Measurements from ENCODE around the gene GALT.
A peak's percentile ranks its signal among the peaks of the same experiment; 100 is the strongest.

The GALT gene

GRCh38 chr9:34674440-34674839, 28.0 kb downstream of the GALT start:
- Histone ChIP-seq H3K27me3 (replicated peaks) (no peaks in the 10 kb centered on the region), H3K36me3 (replicated peaks) (no peaks in the 10 kb centered on the region), H3K4me3 (ENCODE audit: low read depth, low read length) (no peak overlapping the region), H3K27ac (no peak overlapping the region)
- no peak for TF ChIP-seq CTCF (IDR thresholded peaks at IDR 0.05; ENCODE audit: low read depth, low read length, missing control alignments)
- no peak for DNase-seq
- in situ Hi-C loops (cut with HindIII; ENCODE audit: low pct_ligation_motif_present, low sequenced_read_pairs), result no loop called here

- in situ Hi-C loops (cut with HindIII; ENCODE audit: low pct_ligation_motif_present, low sequenced_read_pairs), result no loop called here
- H3K27ac ChIP-seq, result no peak overlapping the region
- DNase-seq, result peak; percentile 72
Observed at GRCh38 chr9:34675048-34675714, 28.7 kb downstream of the GALT start.

GRCh38 chr9:34675869-34676268, 29.4 kb downstream of the GALT start:
- Histone ChIP-seq H3K36me3 (replicated peaks) (no peaks in the 10 kb centered on the region), H3K27me3 (replicated peaks) (no peaks in the 10 kb centered on the region), H3K27ac (no peak overlapping the region), H3K4me3 (ENCODE audit: low read depth, low read length) (no peak overlapping the region)
- DNase-seq, result no peak
- TF ChIP-seq CTCF (IDR thresholded peaks at IDR 0.05; ENCODE audit: low read depth, low read length, missing control alignments), result no peak
- in situ Hi-C loops (cut with HindIII; ENCODE audit: low pct_ligation_motif_present, low sequenced_read_pairs), result no loop called here

More at GRCh38 chr9:34675048-34675714, 28.7 kb downstream of the GALT start:
- Histone ChIP-seq H3K4me3 (ENCODE audit: low read depth, low read length) (no peak overlapping the region), H3K27me3 (replicated peaks) (no peaks in the 10 kb centered on the region), H3K36me3 (replicated peaks) (no peaks in the 10 kb centered on the region)
- peak; percentile 98 for TF ChIP-seq CTCF (IDR thresholded peaks at IDR 0.05; ENCODE audit: low read depth, low read length, missing control alignments)

GRCh38 chr9:34684145-34684544, 37.7 kb downstream of the GALT start:
- Histone ChIP-seq H3K4me3 (ENCODE audit: low read depth, low read length) (no peak overlapping the region), H3K27ac (no peak overlapping the region)

GRCh38 chr9:34684816-34685215, 38.3 kb downstream of the GALT start:
- H3K4me3 ChIP-seq (ENCODE audit: low read depth, low read length), result no peak overlapping the region
- H3K27ac ChIP-seq, result no peak overlapping the region
- TF ChIP-seq CTCF (IDR thresholded peaks at IDR 0.05; ENCODE audit: low read depth, low read length, missing control alignments), result no peak
- no peaks in the 10 kb centered on the region for H3K27me3 ChIP-seq (replicated peaks)
- in situ Hi-C loops (cut with HindIII; ENCODE audit: low pct_ligation_motif_present, low sequenced_read_pairs), result no loop called here
- H3K36me3 ChIP-seq (replicated peaks), result no peaks in the 10 kb centered on the region
- DNase-seq, result no peak

More at GRCh38 chr9:34684145-34684544, 37.7 kb downstream of the GALT start:
- no peaks in the 10 kb centered on the region for H3K36me3 ChIP-seq (replicated peaks)
- H3K27me3 ChIP-seq (replicated peaks), result no peaks in the 10 kb centered on the region
- in situ Hi-C loops (cut with HindIII; ENCODE audit: low pct_ligation_motif_present, low sequenced_read_pairs), result no loop called here
- TF ChIP-seq CTCF (IDR thresholded peaks at IDR 0.05; ENCODE audit: low read depth, low read length, missing control alignments), result no peak
- DNase-seq, result no peak

- Histone ChIP-seq H3K36me3 (replicated peaks) (no peaks in the 10 kb centered on the region), H3K4me3 (ENCODE audit: low read depth, low read length) (no peak overlapping the region), H3K27ac (no peak overlapping the region), H3K27me3 (replicated peaks) (no peaks in the 10 kb centered on the region)
- TF ChIP-seq CTCF (IDR thresholded peaks at IDR 0.05; ENCODE audit: low read depth, low read length, missing control alignments), result no peak
- in situ Hi-C loops (cut with HindIII; ENCODE audit: low pct_ligation_motif_present, low sequenced_read_pairs), result no loop called here
- no peak for DNase-seq
Observed at GRCh38 chr9:34685591-34685990, 39.1 kb downstream of the GALT start.

Measured in brain microvascular endothelial cell (primary cell).